ENCODE measurements around the gene PIEZO1.

Gene PIEZO1

DNA sequence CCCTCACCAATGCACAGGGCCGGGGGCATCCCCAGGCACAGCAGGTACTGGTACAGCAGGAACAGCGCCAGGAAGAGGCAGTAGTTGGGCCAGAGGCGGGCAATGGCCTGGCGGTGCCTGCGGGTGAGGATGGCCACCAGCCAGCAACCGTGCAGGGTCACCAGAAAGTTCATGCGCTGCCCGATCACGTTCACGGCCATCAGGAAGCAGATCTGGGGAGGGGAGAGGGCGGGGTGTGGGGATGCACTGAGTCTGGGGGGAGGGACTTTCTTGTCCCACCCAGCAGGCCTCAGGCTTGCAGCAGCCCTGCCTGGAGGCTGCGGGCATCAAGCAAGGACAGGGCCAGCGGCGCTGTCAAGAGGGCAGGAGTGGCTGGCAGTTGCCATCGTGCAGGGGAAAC, 53.3 kb downstream of the PIEZO1 start:
- Mint-ChIP-seq H3K9me3 (no peaks in the 10 kb centered on the region), H3K4me3 (no peak overlapping the region), H3K36me3 (ENCODE audit: low read depth) (peaks cover 10% of the 10 kb centered on the region), H3K4me1 (ENCODE audit: low read depth) (peaks cover 6% of the 10 kb centered on the region), H3K27me3 (ENCODE audit: low read depth) (no peaks in the 10 kb centered on the region), H3K27ac (no peak overlapping the region)

DNA sequence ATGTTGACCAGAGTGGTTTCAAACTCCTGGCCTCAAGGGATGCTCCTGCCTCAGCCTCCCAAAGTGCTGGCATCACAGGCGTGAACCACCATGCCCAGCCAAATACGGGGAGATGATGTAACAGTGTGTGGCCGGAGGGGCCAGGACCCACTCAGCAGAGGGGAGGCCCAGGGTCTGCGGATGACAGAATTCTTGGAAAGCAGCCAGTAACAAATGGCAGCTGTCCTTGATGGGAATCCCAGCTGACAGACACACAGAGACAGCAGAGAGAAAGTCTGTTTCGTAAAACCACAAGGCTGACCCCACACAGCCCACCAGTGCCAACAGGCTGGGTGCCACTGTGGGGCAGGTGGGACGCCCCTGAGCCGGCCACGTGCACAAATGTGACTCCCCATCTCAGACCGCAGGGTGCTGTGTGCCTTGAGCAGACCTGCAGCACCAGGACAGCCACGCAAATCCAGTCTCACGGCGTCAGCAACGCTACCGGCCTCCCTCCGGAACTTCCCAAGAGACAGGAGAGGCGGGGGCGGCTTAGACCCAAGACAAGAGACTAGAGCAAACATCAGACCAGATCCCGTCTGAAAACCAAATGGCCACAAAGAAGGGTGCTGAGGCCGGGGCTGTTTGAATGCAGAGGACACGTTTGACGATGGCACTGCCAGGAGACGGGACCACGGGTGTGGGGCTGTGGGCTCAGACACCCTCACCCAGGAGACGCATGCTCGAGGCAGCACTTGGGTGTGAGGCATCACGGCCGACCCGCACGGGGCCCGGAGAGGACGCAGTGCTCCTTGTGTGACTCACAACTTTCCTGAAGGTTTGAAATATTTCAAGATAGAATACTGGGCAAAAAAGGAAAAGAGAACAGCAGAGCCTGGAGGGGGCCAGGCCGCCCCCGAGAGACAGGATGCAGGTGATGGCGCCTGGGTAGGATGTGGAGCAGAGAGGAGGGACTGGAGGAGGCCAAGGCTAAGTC, 54.1 kb downstream of the PIEZO1 start:
- H3K4me3 Mint-ChIP-seq = no peak overlapping the region
- no peaks in the 10 kb centered on the region for H3K9me3 Mint-ChIP-seq
- H3K27ac Mint-ChIP-seq = peak overlapping the region; percentile 18
- H3K27me3 Mint-ChIP-seq (ENCODE audit: low read depth) = no peaks in the 10 kb centered on the region
- H3K4me1 Mint-ChIP-seq (ENCODE audit: low read depth) = peaks cover 6% of the 10 kb centered on the region
- H3K36me3 Mint-ChIP-seq (ENCODE audit: low read depth) = peaks cover 12% of the 10 kb centered on the region

DNA sequence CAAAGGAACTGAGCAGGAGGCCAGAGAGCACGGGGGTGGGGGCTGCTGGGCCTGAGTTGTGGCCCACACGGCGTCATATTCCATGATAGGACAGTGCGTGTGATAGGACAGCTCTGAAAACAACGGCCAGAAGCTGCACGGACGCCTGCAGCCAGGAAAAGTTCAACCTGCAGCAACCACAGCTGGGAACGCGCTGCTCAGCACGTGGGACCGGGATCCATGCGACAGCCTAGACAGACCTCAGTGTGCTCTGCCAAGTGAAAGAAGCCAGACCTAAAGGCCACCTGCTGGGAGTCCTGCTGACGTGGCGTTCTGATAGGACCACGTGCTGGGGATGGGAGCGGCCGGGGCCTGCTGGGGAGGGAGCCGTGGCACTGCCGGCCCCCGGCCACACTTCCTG, 57.1 kb downstream of the PIEZO1 start:
- H3K4me3 Mint-ChIP-seq = no peak overlapping the region
- no peak overlapping the region for H3K27ac Mint-ChIP-seq
- H3K4me1 Mint-ChIP-seq (ENCODE audit: low read depth) = peaks cover 6% of the 10 kb centered on the region
- H3K27me3 Mint-ChIP-seq (ENCODE audit: low read depth) = no peaks in the 10 kb centered on the region
- no peaks in the 10 kb centered on the region for H3K9me3 Mint-ChIP-seq
- peaks cover 18% of the 10 kb centered on the region for H3K36me3 Mint-ChIP-seq (ENCODE audit: low read depth)

DNA sequence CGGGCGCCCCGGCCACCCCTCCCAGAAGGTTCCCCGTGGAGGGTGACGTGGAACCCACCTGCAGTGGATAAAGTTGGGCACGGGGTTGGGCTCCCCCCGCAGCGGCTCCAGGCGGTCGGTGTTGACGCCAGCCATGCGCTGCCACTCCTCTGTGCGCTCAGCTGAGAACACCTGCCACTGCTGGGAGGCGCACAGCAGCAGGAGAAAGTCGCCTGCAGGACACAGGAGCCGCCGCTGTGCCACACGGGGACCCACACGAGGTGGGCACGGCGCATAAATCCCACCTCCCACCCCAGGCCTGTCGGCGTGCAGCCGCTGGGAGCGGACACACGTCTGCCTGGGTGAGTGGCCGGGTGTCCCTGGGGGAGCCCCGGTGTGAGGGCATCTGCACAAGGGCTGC, 58.0 kb downstream of the PIEZO1 start:
- Mint-ChIP-seq H3K27ac (no peak overlapping the region), H3K4me3 (no peak overlapping the region), H3K27me3 (ENCODE audit: low read depth) (no peaks in the 10 kb centered on the region), H3K4me1 (ENCODE audit: low read depth) (peaks cover 6% of the 10 kb centered on the region), H3K9me3 (no peaks in the 10 kb centered on the region), H3K36me3 (ENCODE audit: low read depth) (peaks cover 16% of the 10 kb centered on the region)

DNA sequence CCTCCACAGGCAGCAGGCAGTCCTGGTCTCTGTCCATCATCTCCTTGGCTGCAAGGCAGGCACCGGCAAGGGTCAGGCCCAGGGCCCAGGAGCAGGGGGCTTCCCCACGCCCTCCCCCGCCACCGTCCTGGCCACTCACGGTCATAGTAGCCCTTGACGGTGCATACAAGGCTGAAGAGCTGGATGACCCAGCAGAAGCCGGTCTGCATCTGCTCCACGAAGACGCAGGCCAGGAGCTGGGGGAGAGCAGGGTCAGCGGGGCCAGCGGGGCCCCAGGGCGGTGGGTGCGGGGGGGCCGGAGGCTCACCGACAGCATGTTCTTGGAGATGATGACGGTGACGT, 58.6 kb downstream of the PIEZO1 start:
- no peak overlapping the region for H3K4me3 Mint-ChIP-seq
- H3K4me1 Mint-ChIP-seq (ENCODE audit: low read depth) = peaks cover 4% of the 10 kb centered on the region
- no peak overlapping the region for H3K27ac Mint-ChIP-seq
- H3K9me3 Mint-ChIP-seq = no peaks in the 10 kb centered on the region
- H3K27me3 Mint-ChIP-seq (ENCODE audit: low read depth) = no peaks in the 10 kb centered on the region
- peaks cover 13% of the 10 kb centered on the region for H3K36me3 Mint-ChIP-seq (ENCODE audit: low read depth)

DNA sequence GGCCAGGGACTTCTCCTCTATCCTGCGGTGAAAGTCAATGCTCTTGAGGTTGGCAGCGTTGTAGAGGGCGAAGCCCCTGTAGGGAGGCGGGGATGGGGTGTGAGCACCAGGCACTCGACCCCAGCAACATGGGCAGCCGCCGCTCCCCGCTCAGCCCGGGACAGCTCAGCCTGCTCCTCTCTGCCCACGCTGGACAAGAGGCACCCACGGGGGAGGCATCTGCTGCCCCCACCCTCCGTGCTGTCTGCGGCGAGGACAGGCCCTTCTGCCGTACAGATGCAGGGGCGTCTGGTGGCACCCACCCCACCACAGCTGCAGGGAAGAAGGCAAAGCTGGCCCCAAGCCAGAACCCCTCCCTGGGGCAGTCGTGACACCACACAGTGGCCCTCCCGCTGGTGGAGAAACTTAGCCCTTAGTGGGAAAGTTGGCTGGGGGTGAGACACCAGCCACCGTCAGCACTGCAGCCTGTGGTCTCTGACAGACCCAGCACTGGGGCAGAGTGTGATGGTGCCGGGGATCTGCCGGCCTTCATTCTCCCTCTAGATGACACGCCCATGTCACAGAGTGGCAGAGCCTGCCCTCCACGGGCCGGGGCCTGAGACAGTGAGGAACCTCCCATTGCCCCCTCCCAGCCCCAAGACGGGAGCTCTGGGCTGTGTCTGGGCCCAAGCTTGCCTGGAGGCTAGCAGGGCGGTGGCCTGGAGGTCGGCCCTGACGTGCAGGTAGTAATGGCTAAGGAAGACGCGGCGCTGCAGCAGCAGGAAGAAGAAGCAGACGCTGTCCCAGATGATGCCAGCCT, 59.2 kb downstream of the PIEZO1 start:
- peaks cover 10% of the 10 kb centered on the region for H3K36me3 Mint-ChIP-seq (ENCODE audit: low read depth)
- H3K27ac Mint-ChIP-seq = no peak overlapping the region
- H3K4me1 Mint-ChIP-seq (ENCODE audit: low read depth) = no peaks in the 10 kb centered on the region
- no peaks in the 10 kb centered on the region for H3K27me3 Mint-ChIP-seq (ENCODE audit: low read depth)
- no peaks in the 10 kb centered on the region for H3K9me3 Mint-ChIP-seq
- no peak overlapping the region for H3K4me3 Mint-ChIP-seq

DNA sequence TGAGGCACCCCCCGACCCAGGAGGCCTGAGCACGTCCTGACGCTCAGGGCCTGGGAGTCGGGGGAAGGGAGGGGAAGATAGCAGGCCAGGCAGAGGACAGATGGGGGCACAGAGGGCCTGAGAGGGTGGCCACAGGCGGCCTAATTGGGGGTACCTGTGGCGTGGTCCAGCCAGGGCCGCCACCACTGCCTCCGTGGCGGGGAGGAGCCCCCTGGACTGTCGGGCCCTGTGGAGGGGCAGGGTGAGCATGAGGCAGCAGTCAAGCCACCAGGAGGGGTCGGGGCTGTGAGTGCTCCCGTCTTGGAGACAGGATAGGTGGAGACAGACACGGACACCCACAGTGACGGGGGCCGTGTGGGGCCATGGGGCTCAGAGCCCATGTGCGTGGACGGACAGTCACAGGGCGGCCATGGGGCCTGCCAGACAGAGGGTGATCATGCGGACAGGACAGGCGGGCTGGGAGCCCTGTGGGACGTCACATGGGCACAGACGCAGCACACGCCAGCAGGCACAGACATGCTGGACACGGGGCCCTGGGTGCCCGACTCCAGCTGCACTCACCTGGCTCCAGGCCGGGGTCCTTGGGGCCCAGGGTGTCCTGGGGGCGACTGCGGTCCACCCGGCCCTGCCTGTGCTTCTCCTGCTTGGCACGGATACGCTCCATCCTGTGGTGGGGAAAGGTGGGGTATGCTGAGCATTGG, 60.0 kb downstream of the PIEZO1 start:
- Mint-ChIP-seq H3K27me3 (ENCODE audit: low read depth) (no peaks in the 10 kb centered on the region), H3K27ac (no peak overlapping the region), H3K4me3 (no peak overlapping the region), H3K9me3 (no peaks in the 10 kb centered on the region), H3K36me3 (ENCODE audit: low read depth) (peaks cover 15% of the 10 kb centered on the region), H3K4me1 (ENCODE audit: low read depth) (no peaks in the 10 kb centered on the region)

DNA sequence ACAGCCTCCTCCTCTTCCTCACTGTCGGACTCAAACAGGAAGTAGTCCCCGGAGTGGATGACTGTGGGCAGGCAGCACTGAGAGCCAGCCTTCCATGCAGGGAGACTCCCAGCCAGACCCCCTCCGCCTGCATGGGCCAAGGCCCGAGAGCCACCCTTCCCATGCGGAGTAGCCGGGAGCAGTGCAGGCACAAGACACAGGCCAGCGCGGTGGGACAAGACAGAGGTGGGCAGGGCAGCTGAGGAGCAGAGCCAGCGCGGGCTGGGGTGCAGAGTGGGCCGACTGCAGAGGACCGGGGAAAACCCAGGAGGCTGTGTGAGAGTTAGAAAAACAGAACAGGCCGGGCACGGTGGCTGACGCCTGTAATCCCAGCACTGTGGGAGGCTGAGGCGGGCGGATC, 61.1 kb downstream of the PIEZO1 start:
- Mint-ChIP-seq H3K27ac (no peak overlapping the region), H3K4me3 (no peak overlapping the region), H3K4me1 (ENCODE audit: low read depth) (no peaks in the 10 kb centered on the region), H3K9me3 (no peaks in the 10 kb centered on the region), H3K27me3 (ENCODE audit: low read depth) (no peaks in the 10 kb centered on the region), H3K36me3 (ENCODE audit: low read depth) (peaks cover 21% of the 10 kb centered on the region)

DNA sequence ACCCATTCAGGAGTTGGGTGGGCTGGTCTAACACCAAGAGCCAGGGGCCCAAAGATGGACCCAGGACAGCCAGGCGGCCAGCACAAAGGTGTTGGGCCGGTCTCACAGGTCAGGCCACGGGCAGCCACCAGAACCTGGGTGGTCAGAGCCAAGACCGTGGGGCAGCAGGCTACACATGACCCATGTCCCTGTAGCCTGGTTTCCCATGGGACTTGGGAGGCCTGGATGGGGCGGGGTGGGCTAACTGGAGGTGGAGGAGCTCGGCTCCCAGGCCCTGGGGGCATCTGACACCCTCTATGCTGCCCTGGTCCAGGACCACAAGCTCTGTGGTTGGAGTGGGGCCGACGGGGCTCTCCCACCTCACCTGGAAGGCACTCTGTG, 61.5 kb downstream of the PIEZO1 start:
- Mint-ChIP-seq H3K36me3 (ENCODE audit: low read depth) (peaks cover 21% of the 10 kb centered on the region), H3K4me3 (no peak overlapping the region), H3K9me3 (no peaks in the 10 kb centered on the region), H3K4me1 (ENCODE audit: low read depth) (no peaks in the 10 kb centered on the region), H3K27ac (no peak overlapping the region), H3K27me3 (ENCODE audit: low read depth) (no peaks in the 10 kb centered on the region)

DNA sequence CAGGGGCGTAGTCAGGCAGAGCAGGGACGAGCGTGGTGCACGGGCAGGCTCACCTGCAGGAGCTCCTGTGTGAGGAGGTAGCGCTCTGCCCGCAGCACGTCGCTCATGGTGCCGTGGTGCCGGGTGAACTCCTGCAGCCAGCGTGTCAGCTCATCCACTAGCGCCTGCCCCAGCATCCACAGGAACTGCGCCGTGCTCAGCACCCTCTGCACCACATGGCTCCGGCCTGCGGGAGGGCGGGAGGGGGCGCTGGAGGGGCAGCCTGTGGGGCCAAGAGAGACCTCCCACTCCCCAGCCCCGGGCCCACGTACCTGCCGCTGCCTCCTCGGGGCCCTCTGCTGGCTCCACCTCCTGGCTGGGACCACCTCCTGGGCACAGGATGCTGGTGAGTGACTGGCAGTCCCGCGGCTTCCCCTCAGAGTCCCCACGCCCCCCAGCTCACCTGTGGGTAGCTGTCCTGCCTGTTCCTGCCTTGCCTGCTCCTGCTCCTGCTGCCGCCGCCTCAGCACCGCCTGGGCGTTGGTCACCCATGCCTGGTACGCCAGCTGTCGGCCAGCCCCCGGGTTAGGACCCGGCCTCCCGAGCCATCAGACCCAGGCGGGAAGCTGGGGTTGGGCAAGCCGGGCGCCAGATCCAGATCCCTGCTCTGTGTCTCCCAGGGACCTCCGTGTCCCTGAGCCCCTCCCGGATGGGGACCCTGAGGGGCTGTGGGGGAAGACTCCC, 62.1 kb downstream of the PIEZO1 start:
- Mint-ChIP-seq H3K4me1 (ENCODE audit: low read depth) (no peaks in the 10 kb centered on the region), H3K27me3 (ENCODE audit: low read depth) (no peaks in the 10 kb centered on the region), H3K27ac (no peak overlapping the region), H3K4me3 (no peak overlapping the region), H3K9me3 (no peaks in the 10 kb centered on the region), H3K36me3 (ENCODE audit: low read depth) (peaks cover 21% of the 10 kb centered on the region)

DNA sequence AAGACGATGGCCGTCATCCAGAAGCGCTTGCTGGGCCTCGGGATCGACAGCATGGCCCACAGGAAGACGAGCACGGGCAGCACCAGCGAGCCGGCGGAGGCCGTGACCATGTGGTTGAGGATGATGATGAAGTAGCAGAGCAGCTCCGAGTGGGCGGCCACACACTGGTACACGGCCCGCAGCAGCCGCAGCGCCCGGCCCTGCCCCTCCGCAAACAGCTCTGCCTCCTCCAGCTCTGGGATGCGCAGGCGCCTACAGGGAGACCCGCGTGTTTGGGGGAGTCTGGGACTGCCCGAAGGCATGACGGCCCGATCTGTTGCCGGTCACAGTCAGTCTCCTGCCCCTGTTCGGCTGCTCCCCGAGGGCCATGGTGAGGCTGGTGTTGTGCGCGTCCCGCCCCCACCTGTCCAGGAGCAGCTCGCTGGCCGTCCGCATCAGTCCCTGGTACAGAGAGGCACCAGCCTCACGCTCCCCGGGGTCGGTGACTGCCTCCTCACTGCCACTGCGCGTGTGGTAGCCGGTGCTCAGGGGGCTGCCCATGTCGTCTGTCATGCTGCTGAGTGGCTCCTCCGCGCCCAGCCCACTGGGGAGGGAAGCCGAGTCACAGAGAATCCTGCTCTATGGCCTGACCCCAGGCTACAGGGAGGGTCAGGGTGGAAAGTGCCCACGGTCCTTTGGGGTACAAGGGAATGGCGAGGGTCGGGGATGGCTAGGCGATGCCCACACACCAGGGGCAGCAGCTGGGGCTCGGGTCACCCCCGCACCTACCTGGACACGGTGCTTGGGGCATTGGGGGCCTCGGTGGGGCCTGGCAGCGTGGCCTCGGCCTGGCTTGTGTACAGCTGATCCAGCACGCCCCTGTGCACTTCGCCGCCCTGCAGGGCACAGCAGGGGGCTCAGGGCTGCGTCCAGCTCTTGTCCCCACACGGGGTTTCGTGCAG, 62.9 kb downstream of the PIEZO1 start:
- no peaks in the 10 kb centered on the region for H3K27me3 Mint-ChIP-seq (ENCODE audit: low read depth)
- no peaks in the 10 kb centered on the region for H3K4me1 Mint-ChIP-seq (ENCODE audit: low read depth)
- no peak overlapping the region for H3K27ac Mint-ChIP-seq
- no peaks in the 10 kb centered on the region for H3K9me3 Mint-ChIP-seq
- H3K36me3 Mint-ChIP-seq (ENCODE audit: low read depth) = peaks cover 22% of the 10 kb centered on the region
- no peak overlapping the region for H3K4me3 Mint-ChIP-seq

DNA sequence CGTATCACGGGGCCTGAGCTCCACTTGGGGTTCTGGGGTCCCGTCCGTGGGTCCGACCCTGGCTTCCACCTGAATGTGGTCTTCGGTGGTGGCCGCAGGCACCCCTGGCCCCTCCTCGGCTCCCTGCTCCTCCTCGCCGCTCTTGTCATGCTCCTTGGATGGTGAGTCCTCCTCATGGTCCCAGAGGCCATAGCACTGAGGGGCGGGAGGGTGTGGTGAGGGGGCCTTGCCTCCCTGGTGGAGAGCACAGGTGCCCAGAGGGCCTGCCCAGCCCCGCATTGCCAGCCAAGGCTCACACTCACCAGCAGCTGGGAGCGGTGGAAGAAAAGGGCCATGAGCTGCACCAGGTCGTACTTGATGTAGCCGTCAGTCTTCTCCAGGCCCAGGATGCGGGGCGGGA, 63.8 kb downstream of the PIEZO1 start:
- no peak overlapping the region for H3K4me3 Mint-ChIP-seq
- H3K9me3 Mint-ChIP-seq = no peaks in the 10 kb centered on the region
- H3K4me1 Mint-ChIP-seq (ENCODE audit: low read depth) = no peaks in the 10 kb centered on the region

DNA sequence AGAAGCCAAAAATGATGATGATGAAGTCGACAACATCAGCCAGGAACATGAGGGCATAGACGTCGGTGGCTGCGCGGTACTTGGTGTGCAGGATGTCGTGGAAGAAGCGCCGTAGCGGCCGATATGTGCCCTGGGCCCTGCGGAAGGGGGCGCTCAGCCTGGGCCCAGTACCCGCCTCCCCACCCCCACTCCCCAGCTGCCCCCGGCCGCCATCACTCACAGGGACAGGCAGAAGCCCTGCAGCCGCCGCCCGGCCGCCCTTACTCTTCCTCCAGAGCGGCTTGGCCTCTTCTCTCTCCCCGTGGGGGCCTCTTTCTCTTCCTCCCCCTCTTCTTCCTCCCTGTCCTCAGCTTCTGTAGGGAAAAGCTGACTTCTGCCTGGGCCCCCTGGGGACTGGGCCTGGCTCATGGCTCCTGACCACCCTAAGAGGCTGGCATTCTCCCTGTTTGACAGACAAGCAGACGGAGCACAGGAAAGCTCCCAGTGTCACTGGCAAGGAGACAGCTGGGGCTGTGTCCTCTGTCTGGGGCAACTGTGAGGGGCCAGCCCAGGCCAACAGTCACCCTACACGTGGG, 64.5 kb downstream of the PIEZO1 start:
- Mint-ChIP-seq H3K4me3 (no peak overlapping the region), H3K36me3 (ENCODE audit: low read depth) (peaks cover 22% of the 10 kb centered on the region), H3K9me3 (no peaks in the 10 kb centered on the region), H3K27ac (no peak overlapping the region), H3K4me1 (ENCODE audit: low read depth) (no peaks in the 10 kb centered on the region), H3K27me3 (ENCODE audit: low read depth) (no peaks in the 10 kb centered on the region)

More for the DNA sequence above, 63.8 kb downstream of the PIEZO1 start:
- Mint-ChIP-seq H3K36me3 (ENCODE audit: low read depth) (peaks cover 22% of the 10 kb centered on the region), H3K27ac (no peak overlapping the region), H3K27me3 (ENCODE audit: low read depth) (no peaks in the 10 kb centered on the region)

All from T-helper 1 cell treated with Interleukin-12 subunit alpha and Interleukin-12 subunit beta and Interleukin-4 antibody, amounts not matched to agents 30 μg/mL and 1 μg/mL, for 36 hours (primary cell).